ENCODE results near the gene TEX261.

The TEX261 gene

DNA sequence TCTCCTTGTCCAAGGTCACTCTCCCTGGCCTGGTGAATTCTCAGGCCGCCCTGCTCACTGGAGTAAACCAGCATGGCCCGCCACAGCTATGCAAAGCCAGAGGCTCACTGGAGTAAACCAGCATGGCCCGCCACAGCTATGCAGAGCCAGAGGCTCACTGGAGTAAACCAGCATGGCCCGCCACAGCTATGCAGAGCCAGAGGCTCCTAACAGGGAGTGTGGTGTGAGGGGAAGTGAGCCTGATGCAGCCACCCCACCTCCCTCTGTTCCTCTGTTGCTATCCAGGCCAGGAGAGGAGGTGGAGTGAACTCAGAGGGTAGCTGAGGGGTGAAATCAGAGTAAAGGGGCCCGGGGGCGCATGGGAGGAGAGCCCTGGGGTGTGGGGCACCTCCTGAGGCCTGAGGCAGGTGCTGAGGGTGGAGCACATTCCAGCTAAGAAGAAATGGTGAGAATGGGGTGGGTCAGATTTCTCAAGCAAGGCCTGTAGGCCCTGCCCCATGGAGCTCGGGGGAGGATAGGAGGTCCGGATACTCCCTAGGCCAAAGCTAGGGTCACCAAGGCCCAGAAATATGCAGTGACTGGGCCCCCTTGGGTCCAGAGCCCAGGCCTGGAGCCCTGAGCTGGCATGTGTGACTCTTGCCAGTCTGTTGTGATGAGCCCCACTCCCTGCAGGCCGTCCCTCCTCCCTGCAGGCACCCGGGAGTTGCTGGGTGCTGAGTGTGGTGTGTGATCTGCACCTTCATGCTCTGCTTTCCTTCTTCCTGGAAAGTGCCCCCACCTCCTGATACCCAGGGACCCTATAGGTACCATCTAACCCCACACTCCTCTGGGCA, 57.5 kb downstream of the TEX261 start:
- DNase-seq (ENCODE audit: low spot score): no peak

DNA sequence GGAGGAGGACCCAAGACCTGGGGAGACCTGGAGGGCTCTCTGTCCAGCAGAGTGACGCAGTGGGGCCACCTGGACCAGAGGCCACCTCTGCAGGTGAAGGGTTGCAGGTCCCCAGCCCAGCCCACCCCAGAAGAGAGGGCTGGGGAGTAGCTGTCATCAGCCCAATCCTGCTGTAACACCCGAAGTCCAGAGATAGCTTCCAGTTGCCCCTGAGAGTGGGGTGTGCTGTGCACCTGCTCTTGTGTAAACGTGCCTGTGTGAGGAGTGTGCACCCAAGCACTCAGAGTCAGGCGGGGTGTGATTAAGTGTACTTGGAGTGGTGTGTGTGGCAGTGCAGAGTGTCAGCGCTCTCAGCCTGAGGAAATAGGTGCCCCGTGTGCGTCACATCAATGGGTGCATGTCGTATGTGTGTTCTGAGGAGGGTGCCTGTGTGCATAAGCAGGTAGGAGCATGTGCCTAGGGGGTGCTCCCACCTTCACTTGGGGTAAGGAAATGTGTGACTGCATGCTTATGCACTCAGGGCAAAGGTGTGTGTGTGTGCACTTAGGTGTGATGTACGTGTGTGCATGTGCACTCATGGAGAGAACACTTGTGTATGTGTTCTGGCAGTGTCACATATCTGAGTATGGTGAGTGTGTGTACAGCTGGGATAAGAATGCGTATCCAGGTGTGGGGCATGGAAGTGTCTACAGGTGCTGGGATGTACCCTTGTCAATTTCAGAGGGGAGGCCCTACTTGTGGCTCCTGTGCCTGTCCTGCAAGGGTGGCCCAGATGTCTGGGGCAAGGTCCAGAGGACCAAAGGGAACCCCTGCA, 58.3 kb downstream of the TEX261 start:
- DNase-seq (ENCODE audit: low spot score): no peak

Measured in pons (tissue), 1 donor.